NT2/D1 (cell line): ENCODE data around the gene TSC22D1.

Experiments
- SUZ12 ChIP-seq: IDR thresholded peaks from 2 replicates; pipeline ENCODE4 v1.6.1; 2011; ENCODE audit not compliant: insufficient read length, insufficient read depth; ENCODE audit errors: extremely low read depth
- YY1 ChIP-seq: IDR thresholded peaks from 2 replicates; pipeline ENCODE4 v1.6.1; 2011; ENCODE audit not compliant: insufficient read length, insufficient read depth
- ZNF274 ChIP-seq: IDR thresholded peaks from 2 replicates; pipeline ENCODE4 v1.6.1; 2011; ENCODE audit warnings: mild to moderate bottlenecking, low read depth, low read length

- TF ChIP-seq YY1 = no peak
- TF ChIP-seq ZNF274 = no peak
- no peak for TF ChIP-seq SUZ12
Observed at GRCh38 chr13:44396701-44397580, 179.2 kb downstream of the TSC22D1 start.
